Stimulated activated CD8-positive, alpha-beta memory T cell treated with anti-CD3 and anti-CD28 coated beads, Interleukin-12 subunit alpha, Interleukin-12 subunit beta, amount 100 ng/mL, for 4 hours (primary cell): ENCODE data around the gene ADCY9.
A peak's percentile ranks its signal among the peaks of the same experiment; 100 is the strongest.
"Not testable (repeated sequence)": the region's sequence is repeated elsewhere in the genome, so short reads cannot be mapped to it uniquely, and the experiment has no call there.

Source experiments
- DNase-seq: peaks from one replicate; pipeline ENCODE4 v3.0.0-alpha.2; 2020; ENCODE audit warnings: low read depth

Gene ADCY9

GRCh38 chr16:3949946-3950342 is 166.3 kb downstream of the ADCY9 start:
- DNase-seq = no peak

GRCh38 chr16:3949287-3949686 is 167.0 kb downstream of the ADCY9 start:
- no peak for DNase-seq

- no peak for DNase-seq
Measured at GRCh38 chr16:3948378-3948995, 167.8 kb downstream of the ADCY9 start.

- no peak for DNase-seq
Measured at GRCh38 chr16:3946604-3947180, 169.6 kb downstream of the ADCY9 start.

- no peak for DNase-seq
Measured at GRCh38 chr16:3945751-3946603, 170.3 kb downstream of the ADCY9 start.

- not testable (repeated sequence) for DNase-seq
Measured at GRCh38 chr16:3944457-3944856, 171.8 kb downstream of the ADCY9 start.

- DNase-seq = not testable (repeated sequence)
Measured at GRCh38 chr16:3942146-3942545, 174.1 kb downstream of the ADCY9 start.

- DNase-seq = peak; percentile 41
Measured at GRCh38 chr16:3938843-3939624, 177.2 kb downstream of the ADCY9 start.

- DNase-seq = no peak
Measured at GRCh38 chr16:3938471-3938842, 177.8 kb downstream of the ADCY9 start.

- DNase-seq = no peak
Measured at GRCh38 chr16:3937066-3937875, 179.0 kb downstream of the ADCY9 start.

- DNase-seq = no peak
Measured at GRCh38 chr16:3935921-3936320, 180.3 kb downstream of the ADCY9 start.

GRCh38 chr16:3934491-3935181 is 181.6 kb downstream of the ADCY9 start:
- no peak for DNase-seq

GRCh38 chr16:3927147-3927546 is 189.1 kb downstream of the ADCY9 start:
- DNase-seq = not testable (repeated sequence)

GRCh38 chr16:3924763-3925162 is 191.5 kb downstream of the ADCY9 start:
- no peak for DNase-seq

GRCh38 chr16:3922241-3922640 is 194.0 kb downstream of the ADCY9 start:
- no peak for DNase-seq

GRCh38 chr16:3920206-3920605 is 196.0 kb downstream of the ADCY9 start:
- no peak for DNase-seq

GRCh38 chr16:3919413-3919812 is 196.8 kb downstream of the ADCY9 start:
- no peak for DNase-seq

GRCh38 chr16:3915426-3916260 is 200.6 kb downstream of the ADCY9 start:
- DNase-seq = no peak

GRCh38 chr16:3912897-3913296 is 203.3 kb downstream of the ADCY9 start:
- DNase-seq = no peak
